Karpas-422 (cell line): ENCODE data around the gene ABCC10. TPM values are rescaled to one million over a fixed set of nuclear protein-coding genes. Genes with fewer than 3 reads are reported as not detected.

Experiments used
- DNase-seq: peaks from one replicate; pipeline ENCODE4 v3.0.0-alpha.2; 2015
- H2AFZ ChIP-seq: fragments of 200-600 bp; sonication (generic); 2 replicates; pipeline ENCODE4 v1.6.1; 2014; ENCODE audit warnings: antibody characterized with exemption, low read length, mixed read lengths
- H3K27ac ChIP-seq: fragments of 200-600 bp; sonication (generic); 2 replicates; pipeline ENCODE4 v1.5.1; 2014; ENCODE audit warnings: mild to moderate bottlenecking, low read length, moderate library complexity
- H3K27me3 ChIP-seq: fragments of 200-600 bp; sonication (generic); 2 replicates; pipeline ENCODE4 v1.6.1; 2014; ENCODE audit warnings: low read length, mixed read lengths
- H3K36me3 ChIP-seq: fragments of 200-600 bp; sonication (generic); 2 replicates; pipeline ENCODE4 v1.6.1; 2014; ENCODE audit warnings: low read length, mixed read lengths; ENCODE audit not compliant: insufficient read depth
- H3K4me1 ChIP-seq: fragments of 200-600 bp; sonication (generic); 2 replicates; pipeline ENCODE4 v1.6.1; 2014; ENCODE audit warnings: mild to moderate bottlenecking, low read length, mixed read lengths
- H3K4me2 ChIP-seq: fragments of 200-600 bp; sonication (generic); 2 replicates; pipeline ENCODE4 v1.6.1; 2014; ENCODE audit warnings: low read length, low read depth, mild to moderate bottlenecking; ENCODE audit not compliant: poor library complexity, severe bottlenecking
- H3K4me3 ChIP-seq: fragments of 200-600 bp; sonication (generic); 2 replicates; pipeline ENCODE4 v1.5.1; 2014; ENCODE audit warnings: mild to moderate bottlenecking, antibody characterized with exemption, low read length, mixed read lengths
- H3K79me2 ChIP-seq: fragments of 200-600 bp; sonication (generic); 2 replicates; pipeline ENCODE4 v1.6.1; 2014; ENCODE audit warnings: mild to moderate bottlenecking, low read length, mixed read lengths
- H3K9ac ChIP-seq: fragments of 200-600 bp; sonication (generic); 2 replicates; pipeline ENCODE4 v1.6.0; 2014; ENCODE audit warnings: low read length
- H3K9me2 ChIP-seq: fragments of 200-600 bp; sonication (generic), shearing (Covaris generic); replicated peaks from 2 replicates; pipeline ENCODE4 v1.6.0; 2014; ENCODE audit warnings: mild to moderate bottlenecking, low read length, moderate library complexity; ENCODE audit not compliant: insufficient read depth
- H3K9me3 ChIP-seq: fragments of 300-700, 200-600 bp; sonication (generic); 2 replicates; pipeline ENCODE4 v1.6.1; 2014; ENCODE audit warnings: low read length, mixed read lengths
- H4K20me1 ChIP-seq: fragments of 200-600 bp; sonication (generic); 2 replicates; pipeline ENCODE4 v1.6.1; 2014; ENCODE audit warnings: mild to moderate bottlenecking, antibody characterized with exemption, low read length, low read depth; ENCODE audit not compliant: insufficient read depth
- small RNA-seq: library from RNA; depleted of rRNA; stranded (forward); fragments of <200 nt; gene quantifications from one replicate; pipeline ENCODE3, GENCODE V24; 2014
- total RNA-seq: library from RNA; depleted of rRNA; stranded (reverse); fragments of >200 nt; shearing (Covaris generic); gene quantifications from 2 replicates; pipeline ENCODE4 v1.2.3, GENCODE V29; 2014; ENCODE audit warnings: low replicate concordance; rRNA removed

Gene ABCC10
- total RNA-seq, 1 experiment from 2014 or later: 33.5 TPM

DNA sequence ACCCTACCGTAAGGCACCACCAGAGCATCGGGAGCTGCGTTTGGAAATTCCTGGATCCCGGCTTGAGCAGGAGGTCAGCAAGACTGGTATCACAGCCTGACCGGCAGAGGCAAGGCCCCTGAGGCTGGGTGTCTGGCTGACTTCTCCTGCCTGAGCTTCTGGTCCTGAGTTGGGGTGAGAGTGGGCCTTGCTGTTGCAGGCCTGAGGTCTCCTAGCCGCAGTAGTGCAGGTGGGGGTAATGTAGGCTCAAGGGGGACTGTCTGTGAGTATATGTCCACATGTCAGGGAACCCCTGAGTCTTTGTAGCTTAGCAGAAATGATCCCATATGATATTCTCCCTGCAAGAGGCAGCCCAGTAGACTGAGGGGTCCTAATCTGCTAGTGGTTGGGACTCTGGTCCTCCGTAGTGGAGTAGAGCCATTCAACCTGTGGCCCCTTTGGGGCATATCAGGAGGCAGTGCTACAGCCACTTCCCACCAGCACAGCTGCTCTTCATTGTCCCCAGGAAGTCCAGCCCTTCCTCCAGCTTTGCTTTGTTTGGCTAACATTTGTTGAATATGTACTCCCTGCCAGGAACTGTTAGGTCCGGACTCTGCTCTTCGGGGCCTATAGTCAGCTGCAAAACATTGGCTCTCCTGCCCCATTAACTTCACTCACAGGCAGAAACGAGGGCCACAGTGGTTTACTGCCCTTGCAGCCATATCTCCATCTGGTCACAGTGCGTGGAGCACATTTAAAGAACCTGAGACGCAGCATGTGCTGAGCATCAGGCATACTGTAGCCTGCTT, 71.9 kb downstream of the ABCC10 start:
- H3K9ac ChIP-seq: no peak overlapping the region
- no peaks in the 10 kb centered on the region for H3K36me3 ChIP-seq

More for the DNA sequence above, 71.9 kb downstream of the ABCC10 start:
- H3K9me2 ChIP-seq: no peaks in the 10 kb centered on the region
- H3K9me3 ChIP-seq: no peaks in the 10 kb centered on the region
- no peaks in the 10 kb centered on the region for H4K20me1 ChIP-seq
- no peaks in the 10 kb centered on the region for H3K4me1 ChIP-seq
- no peaks in the 10 kb centered on the region for H3K27me3 ChIP-seq
- H2AFZ ChIP-seq: no peak overlapping the region
- no peak overlapping the region for H3K27ac ChIP-seq
- no peak overlapping the region for H3K4me3 ChIP-seq
- no peak for DNase-seq
- 0 out of 2 replicates have a peak, but pooled peaks cover 5% of the 10 kb centered on the region for H3K79me2 ChIP-seq
- no peak overlapping the region for H3K4me2 ChIP-seq

Small RNA genes within 50 kb of the gene (small RNA-seq; reads per million reads assigned to genes)
- not detected for gene MIR6780B
- not detected for gene RNU6-1113P

Other genes starting within 250 kb of the ABCC10 start
- gene CUL9, start 245.3 kb upstream of the ABCC10 start, total RNA-seq: 34.9 and 64.6 TPM in 2 replicates
- gene DNPH1, start 198.1 kb upstream of the ABCC10 start, total RNA-seq: 59.0 and 157 TPM in 2 replicates
- gene TTBK1, start 184.1 kb upstream of the ABCC10 start, total RNA-seq: 0.34 and 1.2 TPM in 2 replicates
- gene SLC22A7, start 129.3 kb upstream of the ABCC10 start, total RNA-seq: not detected in 2 replicates
- gene CRIP3, start 118.7 kb upstream of the ABCC10 start, total RNA-seq: 55.0 and 56.8 TPM in 2 replicates
- 54.5 and 61.8 TPM in 2 replicates for gene ZNF318, start 57.9 kb upstream of the ABCC10 start, total RNA-seq
- gene DLK2, start 28.0 kb downstream of the ABCC10 start, total RNA-seq: 1.5 and 3.1 TPM in 2 replicates
- 16.3 and 17.3 TPM in 2 replicates for gene TJAP1, start 50.0 kb downstream of the ABCC10 start, total RNA-seq
- gene LRRC73, start 82.8 kb downstream of the ABCC10 start, total RNA-seq: 0.19 and 0.69 TPM in 2 replicates
- gene YIPF3, start 89.4 kb downstream of the ABCC10 start, total RNA-seq: 50.3 and 66.7 TPM in 2 replicates
- 50.0 and 59.4 TPM in 2 replicates for gene POLR1C, start 89.5 kb downstream of the ABCC10 start, total RNA-seq
- gene XPO5, start 148.5 kb downstream of the ABCC10 start, total RNA-seq: 57.9 and 61.2 TPM in 2 replicates
- gene POLH, start 148.6 kb downstream of the ABCC10 start, total RNA-seq: 10.3 and 15.4 TPM in 2 replicates
- gene GTPBP2, start 201.7 kb downstream of the ABCC10 start, total RNA-seq: 70.3 and 72.3 TPM in 2 replicates
- gene MAD2L1BP, start 208.3 kb downstream of the ABCC10 start, total RNA-seq: 28.5 and 32.2 TPM in 2 replicates
- gene RSPH9, start 217.5 kb downstream of the ABCC10 start, total RNA-seq: not detected in 2 replicates